GM10248 (cell line): ENCODE measurements around the gene ANKRD13C.

Experiments
- CTCF ChIA-PET: fragments of 300-600 bp; sonication (Branson Sonifier 250); formaldehyde crosslinking; extraction: SDS; loops from one replicate; lab custom pipeline; 2021; ENCODE audit warnings: antibody characterized with exemption; lab: Yijun Ruan, JAX
- POLR2A ChIA-PET: fragments of 350-650 bp; sonication (Branson Sonifier 250); formaldehyde crosslinking; extraction: SDS; loops from one replicate; lab custom pipeline; 2020; ENCODE audit warnings: antibody characterized with exemption; lab: Yijun Ruan, JAX
- DNase-seq: peaks from one replicate; pipeline ENCODE4 v3.0.0; 2012; ENCODE audit errors: extremely low spot score
- TF ChIP-seq, protein P1 (sequence below): IDR thresholded peaks from 2 replicates; pipeline ENCODE4 v1.5.1; 2012; ENCODE audit warnings: mild to moderate bottlenecking, low read depth; ENCODE audit errors: extremely low read depth, missing control alignments, control extremely low read depth

ANKRD13C gene

GRCh38 chr1:70364439-70364838, 9.9 kb upstream of the ANKRD13C start:
- POLR2A ChIA-PET = no interaction called here

GRCh38 chr1:70361727-70362398, 7.3 kb upstream of the ANKRD13C start:
- TF ChIP-seq, protein P1, sequence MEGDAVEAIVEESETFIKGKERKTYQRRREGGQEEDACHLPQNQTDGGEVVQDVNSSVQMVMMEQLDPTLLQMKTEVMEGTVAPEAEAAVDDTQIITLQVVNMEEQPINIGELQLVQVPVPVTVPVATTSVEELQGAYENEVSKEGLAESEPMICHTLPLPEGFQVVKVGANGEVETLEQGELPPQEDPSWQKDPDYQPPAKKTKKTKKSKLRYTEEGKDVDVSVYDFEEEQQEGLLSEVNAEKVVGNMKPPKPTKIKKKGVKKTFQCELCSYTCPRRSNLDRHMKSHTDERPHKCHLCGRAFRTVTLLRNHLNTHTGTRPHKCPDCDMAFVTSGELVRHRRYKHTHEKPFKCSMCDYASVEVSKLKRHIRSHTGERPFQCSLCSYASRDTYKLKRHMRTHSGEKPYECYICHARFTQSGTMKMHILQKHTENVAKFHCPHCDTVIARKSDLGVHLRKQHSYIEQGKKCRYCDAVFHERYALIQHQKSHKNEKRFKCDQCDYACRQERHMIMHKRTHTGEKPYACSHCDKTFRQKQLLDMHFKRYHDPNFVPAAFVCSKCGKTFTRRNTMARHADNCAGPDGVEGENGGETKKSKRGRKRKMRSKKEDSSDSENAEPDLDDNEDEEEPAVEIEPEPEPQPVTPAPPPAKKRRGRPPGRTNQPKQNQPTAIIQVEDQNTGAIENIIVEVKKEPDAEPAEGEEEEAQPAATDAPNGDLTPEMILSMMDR = no peak
- ChIA-PET CTCF (interaction anchor here (1.2 kb wide), 1 partner anchor 56 kb away, joined by 3 read pairs; no protein-coding TSS in a partner anchor), POLR2A (no interaction called here)
- DNase-seq = no peak

More at GRCh38 chr1:70364439-70364838, 9.9 kb upstream of the ANKRD13C start:
- CTCF ChIA-PET = interaction anchor here (1.3 kb wide), 1 partner anchor 14 kb away, joined by 4 read pairs; no protein-coding TSS in a partner anchor
- TF ChIP-seq, protein P1 = no peak
- DNase-seq = no peak

- DNase-seq = no peak
- POLR2A ChIA-PET = no interaction called here
These were observed 5.8 kb upstream of the ANKRD13C start for GRCh38 chr1:70360321-70360720.

DNA sequence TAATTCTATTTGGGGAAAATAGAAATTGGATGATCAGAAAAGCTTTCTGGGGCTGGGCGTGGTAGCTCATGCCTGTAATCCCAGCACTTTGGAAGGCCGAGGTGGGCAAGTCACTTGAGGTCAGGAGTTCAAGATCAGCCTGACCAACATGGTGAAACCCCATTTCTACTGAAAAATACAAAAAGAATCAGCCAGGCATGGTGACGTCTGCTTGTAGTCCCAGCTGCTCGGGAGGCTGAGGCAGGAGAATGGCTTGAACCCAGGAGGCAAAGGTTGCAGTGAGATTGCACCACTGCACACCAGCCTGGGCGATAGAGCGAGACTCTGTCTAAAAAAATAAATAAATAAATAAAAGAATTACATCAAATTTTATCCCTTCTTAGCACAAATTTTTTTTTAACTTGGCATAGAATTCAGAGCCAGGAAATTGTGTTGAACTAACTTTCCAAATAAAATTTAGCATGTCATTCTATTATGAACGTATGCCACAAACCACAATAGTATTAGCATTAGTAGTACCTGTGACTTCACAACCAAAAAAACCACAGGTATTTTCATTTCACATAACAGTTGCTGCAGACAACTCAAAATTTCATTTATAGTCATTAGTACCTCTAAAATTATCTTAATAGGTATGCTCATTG, 4.5 kb upstream of the ANKRD13C start:
- CTCF ChIA-PET = interaction anchor here (1.0 kb wide), 1 partner anchor 53 kb away, joined by 3 read pairs; no protein-coding TSS in a partner anchor
- TF ChIP-seq, protein P1 = no peak
- POLR2A ChIA-PET = interaction anchor here (2.1 kb wide), 1 partner anchor 52 kb away, joined by 5 read pairs; the partner anchor contains the start of gene CTH
- DNase-seq = peak; percentile 42

More at GRCh38 chr1:70360321-70360720, 5.8 kb upstream of the ANKRD13C start:
- CTCF ChIA-PET = no interaction called here
- TF ChIP-seq, protein P1 = no peak

- TF ChIP-seq, protein P1 = no peak
- DNase-seq = no peak
- ChIA-PET CTCF (interaction anchor here (2.1 kb wide), 1 partner anchor 55 kb away, joined by 10 read pairs; the partner anchor contains the start of gene CTH), POLR2A (no interaction called here)
These were observed 1.4 kb upstream of the ANKRD13C start for GRCh38 chr1:70355920-70356319.

GRCh38 chr1:70355111-70355407, 537 bp upstream of the ANKRD13C start:
- CTCF ChIA-PET = interaction anchor here (1.0 to 2.1 kb wide), 3 partner anchors 56 to 112 kb away, joined by 3 to 10 read pairs (median 3); partner anchors contain the start of gene CTH
- TF ChIP-seq, protein P1 = no peak
- no peak for DNase-seq
- POLR2A ChIA-PET = interaction anchor here (1.0 to 1.7 kb wide), 2 partner anchors 55 to 57 kb away, joined by 3 to 9 read pairs; partner anchors contain the start of gene CTH
